ENCODE measurements around the gene MNAT1. TPM values are rescaled to one million over a fixed set of nuclear protein-coding genes. Genes with fewer than 3 reads are reported as not detected.

The MNAT1 gene
- total RNA-seq, 1 donor, result 59.9 TPM

DNA sequence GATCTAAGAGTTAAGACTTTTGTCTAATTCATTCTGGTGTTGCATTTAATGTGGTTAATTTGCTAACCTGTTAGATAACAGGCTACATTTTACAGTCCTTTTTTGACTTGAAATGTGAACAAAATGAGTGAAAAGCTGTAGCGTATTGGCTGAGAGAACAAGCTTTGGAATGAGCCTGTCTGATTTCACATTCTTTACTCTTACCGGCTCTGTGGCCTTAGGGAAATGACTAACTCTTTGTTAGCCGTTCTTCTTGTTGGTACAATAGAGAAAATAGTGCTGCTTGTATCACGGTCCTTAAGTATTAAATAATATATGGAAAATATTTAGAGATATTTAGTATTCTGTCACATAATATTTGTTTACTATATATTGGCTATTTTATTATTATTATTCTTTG, 1.9 kb downstream of the MNAT1 start:
- peak overlapping the region; percentile 95 for H3K4me3 ChIP-seq (ENCODE audit: low read depth, low read length)
- TF ChIP-seq, protein P1, sequence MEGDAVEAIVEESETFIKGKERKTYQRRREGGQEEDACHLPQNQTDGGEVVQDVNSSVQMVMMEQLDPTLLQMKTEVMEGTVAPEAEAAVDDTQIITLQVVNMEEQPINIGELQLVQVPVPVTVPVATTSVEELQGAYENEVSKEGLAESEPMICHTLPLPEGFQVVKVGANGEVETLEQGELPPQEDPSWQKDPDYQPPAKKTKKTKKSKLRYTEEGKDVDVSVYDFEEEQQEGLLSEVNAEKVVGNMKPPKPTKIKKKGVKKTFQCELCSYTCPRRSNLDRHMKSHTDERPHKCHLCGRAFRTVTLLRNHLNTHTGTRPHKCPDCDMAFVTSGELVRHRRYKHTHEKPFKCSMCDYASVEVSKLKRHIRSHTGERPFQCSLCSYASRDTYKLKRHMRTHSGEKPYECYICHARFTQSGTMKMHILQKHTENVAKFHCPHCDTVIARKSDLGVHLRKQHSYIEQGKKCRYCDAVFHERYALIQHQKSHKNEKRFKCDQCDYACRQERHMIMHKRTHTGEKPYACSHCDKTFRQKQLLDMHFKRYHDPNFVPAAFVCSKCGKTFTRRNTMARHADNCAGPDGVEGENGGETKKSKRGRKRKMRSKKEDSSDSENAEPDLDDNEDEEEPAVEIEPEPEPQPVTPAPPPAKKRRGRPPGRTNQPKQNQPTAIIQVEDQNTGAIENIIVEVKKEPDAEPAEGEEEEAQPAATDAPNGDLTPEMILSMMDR (IDR thresholded peaks at IDR 0.05; ENCODE audit: insufficient read depth, low read length), result no peak
- peak; percentile 77 for DNase-seq (ENCODE audit: low read depth)

DNA sequence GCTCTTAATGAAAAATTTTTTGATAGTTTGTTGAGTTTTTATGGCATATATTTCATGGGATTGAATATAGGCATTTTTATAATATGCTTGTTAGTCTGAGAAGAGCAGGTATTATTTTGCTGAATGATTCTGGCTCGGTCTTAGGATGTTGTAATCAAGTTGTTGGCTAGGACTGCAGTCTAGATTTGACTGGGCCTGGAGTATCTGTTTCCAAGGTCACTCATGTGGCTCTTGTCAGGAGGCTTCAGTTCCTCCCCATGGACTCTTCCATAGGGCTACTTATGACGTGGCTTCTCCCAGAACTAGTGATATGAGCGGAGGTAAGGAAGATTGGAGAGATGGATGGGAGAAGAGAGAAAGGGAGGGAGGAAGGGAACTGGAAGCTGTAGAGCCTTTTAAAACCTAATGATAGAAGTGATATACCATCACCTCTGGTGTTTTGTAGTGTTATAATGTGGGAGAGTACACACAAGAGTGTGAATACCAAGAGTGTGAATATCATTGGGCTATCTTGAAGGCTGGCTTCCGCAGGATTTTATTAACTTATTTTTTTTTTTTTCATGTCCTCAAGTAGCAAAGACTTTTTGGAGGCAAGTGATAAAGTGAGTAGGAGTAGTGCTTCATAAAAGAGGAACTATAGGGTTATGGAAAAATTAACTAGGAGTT, 4.4 kb downstream of the MNAT1 start:
- TF ChIP-seq, protein P1 (IDR thresholded peaks at IDR 0.05; ENCODE audit: insufficient read depth, low read length), result no peak
- peak; percentile 41 for DNase-seq (ENCODE audit: low read depth)
- H3K4me3 ChIP-seq (ENCODE audit: low read depth, low read length), result no peak overlapping the region

- DNase-seq (ENCODE audit: low read depth), result no peak
- no peak overlapping the region for H3K4me3 ChIP-seq (ENCODE audit: low read depth, low read length)
- TF ChIP-seq, protein P1 (IDR thresholded peaks at IDR 0.05; ENCODE audit: insufficient read depth, low read length), result no peak
Observed at GRCh38 chr14:60744566-60744965, 10.0 kb downstream of the MNAT1 start.

DNA sequence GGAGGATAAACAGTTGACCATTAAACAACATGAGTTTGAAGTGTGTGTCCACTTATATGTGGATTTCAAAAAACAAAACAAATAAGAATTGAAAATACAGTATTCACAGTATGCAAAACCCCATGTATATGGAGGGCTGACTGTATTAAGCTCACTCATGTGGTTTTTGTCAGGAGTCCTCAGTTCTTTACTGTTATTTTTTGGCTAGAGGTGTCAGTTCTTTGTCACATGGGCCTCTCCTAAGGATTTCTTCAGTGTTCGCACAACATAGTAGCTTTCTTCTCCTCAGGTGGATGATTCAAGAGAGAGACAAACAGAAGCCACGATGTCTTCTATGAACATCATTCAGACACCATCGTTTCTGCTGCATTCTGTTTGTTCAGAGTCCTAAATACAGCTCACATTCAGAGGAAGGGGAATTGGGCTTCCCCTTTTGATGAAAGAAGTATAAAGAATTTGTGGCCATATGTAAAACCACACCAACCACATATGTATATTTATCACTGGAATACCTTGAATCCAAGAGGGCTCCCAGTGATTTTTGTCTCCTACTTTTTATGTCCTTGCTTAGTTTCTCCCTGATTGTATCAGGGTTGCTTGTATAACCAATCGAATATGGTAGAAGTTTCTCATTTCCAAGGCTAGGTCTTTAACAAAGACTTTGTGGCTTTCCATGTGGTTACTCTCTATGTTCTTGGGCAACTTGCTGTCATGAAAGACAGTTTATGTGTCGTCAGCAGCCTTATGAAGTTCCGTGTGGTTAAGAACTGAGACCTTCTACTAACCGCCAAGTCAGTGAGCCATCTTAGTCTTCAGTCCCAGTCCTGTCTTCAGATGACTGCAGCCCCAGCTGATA, 18.9 kb downstream of the MNAT1 start:
- TF ChIP-seq, protein P1 (IDR thresholded peaks at IDR 0.05; ENCODE audit: insufficient read depth, low read length), result no peak
- H3K4me3 ChIP-seq (ENCODE audit: low read depth, low read length), result no peak overlapping the region
- no peak for DNase-seq (ENCODE audit: low read depth)

DNA sequence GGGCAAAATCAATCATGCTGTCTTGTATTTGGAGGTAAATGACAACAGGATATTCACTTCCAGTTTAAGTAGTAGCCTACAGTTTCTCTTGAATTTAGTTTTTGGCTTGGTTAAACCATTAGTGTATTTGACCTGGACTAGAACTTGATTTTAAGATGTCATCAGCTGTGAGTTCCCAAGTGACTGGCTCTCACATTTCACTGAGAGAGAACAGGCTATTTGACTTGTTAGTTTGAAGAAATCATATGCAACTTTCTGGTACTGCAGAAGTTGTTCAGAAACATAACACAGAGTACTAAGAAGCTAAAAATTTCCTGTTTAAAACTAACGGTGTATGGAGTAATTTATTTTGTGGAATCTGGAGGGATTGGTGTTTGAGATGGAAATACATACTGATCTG, 22.3 kb downstream of the MNAT1 start:
- no peak overlapping the region for H3K4me3 ChIP-seq (ENCODE audit: low read depth, low read length)
- DNase-seq (ENCODE audit: low read depth), result peak; percentile 44
- TF ChIP-seq, protein P1 (IDR thresholded peaks at IDR 0.05; ENCODE audit: insufficient read depth, low read length), result no peak

GRCh38 chr14:60757567-60758002, 23.0 kb downstream of the MNAT1 start:
- H3K4me3 ChIP-seq (ENCODE audit: low read depth, low read length), result no peak overlapping the region

More at GRCh38 chr14:60757567-60758002, 23.0 kb downstream of the MNAT1 start:
- peak; percentile 57 for DNase-seq (ENCODE audit: low read depth)
- TF ChIP-seq, protein P1 (IDR thresholded peaks at IDR 0.05; ENCODE audit: insufficient read depth, low read length), result no peak

Measured in fibroblast of the aortic adventitia (primary cell).